Fibroblast of lung (primary cell): ENCODE data around the gene LRMDA.

ENCODE experiments used
- EZH2 ChIP-seq: IDR thresholded peaks from 2 replicates; pipeline ENCODE4 v1.5.1; 2012; ENCODE audit warnings: low read length, control low read depth, mild to moderate bottlenecking; ENCODE audit errors: missing control alignments
- TF ChIP-seq, protein P1 (sequence below), 2 donors: IDR thresholded peaks in 1 of 2; conservative IDR thresholded peaks in 1 of 2; 1 replicate in 1 of 2; 2 replicates in 1 of 2; pipeline ENCODE4 v1.5.1; 2011 to 2012; ENCODE audit warnings: low read length in 2 of 2, control low read depth in 1 of 2, inconsistent platforms in 1 of 2, low read depth in 1 of 2, mild to moderate bottlenecking in 1 of 2

GRCh38 chr10:76302481-76302880, 871.1 kb downstream of the LRMDA start:
- TF ChIP-seq, protein P1, sequence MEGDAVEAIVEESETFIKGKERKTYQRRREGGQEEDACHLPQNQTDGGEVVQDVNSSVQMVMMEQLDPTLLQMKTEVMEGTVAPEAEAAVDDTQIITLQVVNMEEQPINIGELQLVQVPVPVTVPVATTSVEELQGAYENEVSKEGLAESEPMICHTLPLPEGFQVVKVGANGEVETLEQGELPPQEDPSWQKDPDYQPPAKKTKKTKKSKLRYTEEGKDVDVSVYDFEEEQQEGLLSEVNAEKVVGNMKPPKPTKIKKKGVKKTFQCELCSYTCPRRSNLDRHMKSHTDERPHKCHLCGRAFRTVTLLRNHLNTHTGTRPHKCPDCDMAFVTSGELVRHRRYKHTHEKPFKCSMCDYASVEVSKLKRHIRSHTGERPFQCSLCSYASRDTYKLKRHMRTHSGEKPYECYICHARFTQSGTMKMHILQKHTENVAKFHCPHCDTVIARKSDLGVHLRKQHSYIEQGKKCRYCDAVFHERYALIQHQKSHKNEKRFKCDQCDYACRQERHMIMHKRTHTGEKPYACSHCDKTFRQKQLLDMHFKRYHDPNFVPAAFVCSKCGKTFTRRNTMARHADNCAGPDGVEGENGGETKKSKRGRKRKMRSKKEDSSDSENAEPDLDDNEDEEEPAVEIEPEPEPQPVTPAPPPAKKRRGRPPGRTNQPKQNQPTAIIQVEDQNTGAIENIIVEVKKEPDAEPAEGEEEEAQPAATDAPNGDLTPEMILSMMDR (conservative IDR thresholded peaks at IDR 0.05 in 1 of 2, IDR thresholded peaks at IDR 0.05 in 1 of 2; ENCODE audit: low read depth in 1 of 2, low read length in 2 of 2): no peak
- no peak for TF ChIP-seq EZH2
